B cell (primary cell): ENCODE data around the gene NAXE. TPM values are rescaled to one million over a fixed set of nuclear protein-coding genes. Genes with fewer than 3 reads are reported as not detected.

ENCODE experiments used
- ATAC-seq: fragments of 200-7000 bp; cut with Tn5 transposase; one replicate; pipeline ENCODE4 v1.10.0; 2021; ENCODE audit warnings: low read depth, mild to moderate bottlenecking, moderate number of reproducible peaks, moderate library complexity
- CTCF ChIA-PET: fragments of 350-600 bp; sonication (Branson Sonifier 250); formaldehyde crosslinking; loops from one replicate; lab custom pipeline; 2021; ENCODE audit warnings: antibody characterized with exemption, inconsistent platforms; lab: Charles Lee
- POLR2A ChIA-PET: fragments of 350-600 bp; sonication (Branson Sonifier 250); formaldehyde crosslinking; loops from one replicate; lab custom pipeline; 2021; ENCODE audit warnings: antibody characterized with exemption; lab: Charles Lee
- DNase-seq: peaks from one replicate; pipeline ENCODE4 v3.0.0; 2013
- H2AFZ ChIP-seq: 2 replicates; pipeline ENCODE4 v1.6.1; 2012; ENCODE audit warnings: mild to moderate bottlenecking, low read depth, low read length; ENCODE audit not compliant: insufficient read depth, poor library complexity, severe bottlenecking
- H3K27ac ChIP-seq, 2 donors: 1 replicate in 1 of 2; 2 replicates in 1 of 2; pipeline ENCODE4 v1.5.1; 2012 to 2013; ENCODE audit warnings: low read length in 2 of 2, mild to moderate bottlenecking in 2 of 2, moderate library complexity in 1 of 2
- H3K27me3 ChIP-seq, 4 experiments: fragments of 200-600 bp in 1 of 4; sonication (generic) in 1 of 4; replicated peaks in 1 of 4; 1 replicate in 2 of 4; 2 replicates in 2 of 4; pipeline versions ENCODE4 v1.6.1 to v1.7.0; 2013 to 2016; ENCODE audit warnings: low read length in 3 of 4, mild to moderate bottlenecking in 2 of 4, mixed read lengths in 1 of 4, moderate library complexity in 1 of 4; ENCODE audit not compliant: insufficient read depth in 4 of 4, control insufficient read depth in 3 of 4; ENCODE audit errors: control extremely low read depth in 1 of 4
- H3K36me3 ChIP-seq, 2 experiments: replicated peaks in 1 of 2; 1 replicate in 1 of 2; 2 replicates in 1 of 2; pipeline versions ENCODE4 v1.6.1 to v1.7.1; 2013; ENCODE audit warnings: low read length in 1 of 2; ENCODE audit not compliant: insufficient read depth in 2 of 2, control insufficient read depth in 1 of 2; ENCODE audit errors: control extremely low read depth in 1 of 2, extremely low read depth in 1 of 2
- H3K4me1 ChIP-seq, 2 donors: fragments of 200-600 bp in 1 of 2; sonication (generic) in 1 of 2; 1 replicate in 1 of 2; 2 replicates in 1 of 2; pipeline versions ENCODE4 v1.5.1 to v1.6.1; 2013 to 2017; ENCODE audit warnings: low read length in 2 of 2; ENCODE audit not compliant: control insufficient read depth in 2 of 2, insufficient read depth in 2 of 2
- H3K4me2 ChIP-seq: replicated peaks from 2 replicates; pipeline ENCODE3; 2012; ENCODE audit warnings: mild to moderate bottlenecking, low read depth, low read length; ENCODE audit not compliant: poor library complexity, severe bottlenecking
- H3K4me3 ChIP-seq, 5 experiments: fragments of 200-600 bp in 1 of 5; sonication (generic) in 1 of 5; 1 replicate in 3 of 5; 2 replicates in 2 of 5; pipeline versions ENCODE4 v1.5.1 to v1.7.0; 2011 to 2016; ENCODE audit warnings: low read length in 4 of 5, mild to moderate bottlenecking in 4 of 5, low read depth in 2 of 5, control low read depth in 1 of 5, moderate library complexity in 1 of 5; ENCODE audit not compliant: insufficient read depth in 1 of 5; ENCODE audit errors: control extremely low read depth in 1 of 5, extremely low read depth in 1 of 5
- H3K79me2 ChIP-seq: fragments of 200-600 bp; sonication (generic); one replicate; pipeline ENCODE4 v1.6.0; 2016; ENCODE audit warnings: low read length; ENCODE audit not compliant: control insufficient read depth, insufficient read depth
- H3K9ac ChIP-seq: fragments of 200-600 bp; sonication (generic); 2 replicates; pipeline ENCODE4 v1.6.1; 2017; ENCODE audit warnings: mild to moderate bottlenecking, low read length, moderate library complexity
- H3K9me3 ChIP-seq, 3 donors: one replicate each; pipeline versions ENCODE4 v1.6.1 to v1.7.1; 2013; ENCODE audit warnings: low read length in 2 of 3; ENCODE audit not compliant: control insufficient read depth in 2 of 3, insufficient read depth in 1 of 3; ENCODE audit errors: control extremely low read depth in 1 of 3
- H4K20me1 ChIP-seq: 2 replicates; pipeline ENCODE4 v1.6.0; 2012; ENCODE audit warnings: mild to moderate bottlenecking, low read length; ENCODE audit not compliant: insufficient read depth, control insufficient read depth, poor library complexity, severe bottlenecking
- H3K27ac Mint-ChIP-seq: one replicate; pipeline ENCODE4 v1.8.0; 2021; ENCODE audit warnings: mixed read lengths
- H3K27me3 Mint-ChIP-seq: one replicate; pipeline ENCODE4 v1.8.0; 2021; ENCODE audit warnings: mixed read lengths
- H3K4me1 Mint-ChIP-seq: one replicate; pipeline ENCODE4 v1.8.0; 2021; ENCODE audit warnings: mixed read lengths
- H3K4me3 Mint-ChIP-seq: one replicate; pipeline ENCODE4 v1.8.0; 2021; ENCODE audit warnings: mixed read lengths
- H3K9me3 Mint-ChIP-seq: one replicate; pipeline ENCODE4 v1.8.0; 2022; ENCODE audit warnings: mixed read lengths; ENCODE audit not compliant: insufficient read depth
- CTCF ChIP-seq: fragments of 200-600 bp; IDR thresholded peaks from one replicate; pipeline ENCODE4 v1.8.0; 2022; ENCODE audit warnings: antibody characterized with exemption, mild to moderate bottlenecking
- EZH2 ChIP-seq: IDR thresholded peaks from 2 replicates; pipeline ENCODE4 v1.6.1; 2012; ENCODE audit warnings: borderline replicate concordance, low read depth, mild to moderate bottlenecking, moderate library complexity, low read length; ENCODE audit not compliant: insufficient read depth, poor library complexity, severe bottlenecking
- WGBS: methylation state at CpG from one replicate; pipeline ENCODE4 v1.1.5; 2013; ENCODE audit warnings: missing lambda C conversion rate; ENCODE audit not compliant: insufficient coverage; 5-methylcytosine and 5-hydroxymethylcytosine counted together
- intact Hi-C: fragments of 100-400 bp; cut with micrococcal nuclease; formaldehyde crosslinking; loops from one replicate; pipeline ENCODE4 v1.10.0; 2022
- polyA plus RNA-seq: library from polyadenylated mRNA; depleted of rRNA; stranded (reverse); fragments of >200 nt; gene quantifications from 2 replicates; pipeline ENCODE4 v1.2.3, GENCODE V29; 2012
- total RNA-seq, 2 donors: library from RNA; stranded (reverse); fragments of 120-200 nt in 1 of 2; gene quantifications; 1 replicate in 1 of 2; 2 replicates in 1 of 2; pipeline versions ENCODE4 v1.2.3 to v1.2.4, GENCODE V29; 2013 to 2022

Gene NAXE
- total and polyA plus RNA-seq, 2 donors (not counting 1 experiment from before 2014, with no cell fraction given): 42.8 to 59.7 TPM

- H3K4me2 ChIP-seq: peak overlapping the region; percentile 83
- peaks cover 2 to 66% (median 27%) of the 10 kb centered on the region in 4 experiments for H3K27me3 ChIP-seq
- H4K20me1 ChIP-seq: no peaks in the 10 kb centered on the region
- peak; percentile 86 for DNase-seq
- Mint-ChIP-seq H3K9me3 (no peaks in the 10 kb centered on the region), H3K27ac (peak overlapping the region; percentile 2), H3K4me3 (peak overlapping the region; percentile 84), H3K4me1 (peaks cover 15% of the 10 kb centered on the region), H3K27me3 (peaks cover 49% of the 10 kb centered on the region)
- H3K27ac ChIP-seq: no peak overlapping the region
- peak; percentile 75 for ATAC-seq
- intact Hi-C loops: loop anchor here (1.0 to 2.0 kb wide), 4 partner anchors 32 to 265 kb away; no protein-coding TSS in a partner anchor
- H3K36me3 ChIP-seq: no peaks in the 10 kb centered on the region
- 3% methylated on average over 42 of the region's 45 CpGs for WGBS
- ChIA-PET CTCF (interaction anchor here (0.7 to 12.9 kb wide), 17 partner anchors 8 to 240 kb away, joined by 3 to 173 read pairs (median 6); partner anchors contain the start of genes BCAN, MRPL24, NAXE and NES), POLR2A (interaction anchor here (0.6 kb wide), 1 partner anchor 125 kb away, joined by 5 read pairs; the partner anchor contains the start of gene MEF2D)
- H3K9me3 ChIP-seq: peaks cover 0 to 6% (median 4%) of the 10 kb centered on the region in 3 donors
- H3K79me2 ChIP-seq: no peaks in the 10 kb centered on the region
- peak overlapping the region; percentile 54 for H3K9ac ChIP-seq
- TF ChIP-seq CTCF (peak; percentile 91), EZH2 (peak; percentile 99)
- peak overlapping the region; percentile 71 for H2AFZ ChIP-seq
- peaks cover 22 to 26% of the 10 kb centered on the region in 2 donors for H3K4me1 ChIP-seq
- H3K4me3 ChIP-seq: peak overlapping the region in 4 of 5 experiments; percentile 19 to 50 (median 47)
Measured at GRCh38 chr1:156625436-156626078, 34.0 kb downstream of the NAXE start.

GRCh38 chr1:156626079-156626438 lies 34.5 kb downstream of the NAXE start:
- no CpG with 5 or more reads among the region's 4 CpGs for WGBS
- peaks cover 2 to 64% (median 26%) of the 10 kb centered on the region in 4 experiments for H3K27me3 ChIP-seq
- H3K4me3 ChIP-seq: no peak overlapping the region
- Mint-ChIP-seq H3K4me3 (peak overlapping the region; percentile 84), H3K4me1 (peaks cover 15% of the 10 kb centered on the region), H3K9me3 (no peaks in the 10 kb centered on the region), H3K27ac (peak overlapping the region; percentile 2), H3K27me3 (peaks cover 51% of the 10 kb centered on the region)
- H4K20me1 ChIP-seq: no peaks in the 10 kb centered on the region
- H2AFZ ChIP-seq: peak overlapping the region; percentile 71
- peaks cover 22 to 26% of the 10 kb centered on the region in 2 donors for H3K4me1 ChIP-seq
- ATAC-seq (no peak), DNase-seq (no peak)
- H3K9me3 ChIP-seq: peaks cover 0 to 6% (median 4%) of the 10 kb centered on the region in 3 donors
- H3K9ac ChIP-seq: peak overlapping the region; percentile 54
- peak overlapping the region; percentile 83 for H3K4me2 ChIP-seq
- TF ChIP-seq CTCF (peak; percentile 53), EZH2 (no peak)
- intact Hi-C loops: loop anchor here (1.0 to 2.0 kb wide), 2 partner anchors 52 to 99 kb away; no protein-coding TSS in a partner anchor
- no peaks in the 10 kb centered on the region for H3K79me2 ChIP-seq
- no peak overlapping the region for H3K27ac ChIP-seq
- POLR2A ChIA-PET: interaction anchor here (0.6 kb wide), 1 partner anchor 126 kb away, joined by 5 read pairs; the partner anchor contains the start of gene MEF2D
- CTCF ChIA-PET: interaction anchor here (0.6 to 12.9 kb wide), 21 partner anchors 9 to 962 kb away, joined by 3 to 173 read pairs (median 7); partner anchors contain the start of genes BCAN, CRABP2, MEF2D and MRPL24
- H3K36me3 ChIP-seq: no peaks in the 10 kb centered on the region
